HEK293 (cell line): Measurements from ENCODE around the gene SPINT4.

ENCODE experiments used
- HOXA7 ChIP-seq: sonication (generic); formaldehyde crosslinking; IDR thresholded peaks from 2 replicates; pipeline ENCODE4 v1.8.1; 2022; ENCODE audit warnings: missing genetic modification reagents, borderline replicate concordance
- ZNF239 ChIP-seq: fragments of 450-650 bp; formaldehyde crosslinking; IDR thresholded peaks from 2 replicates; pipeline ENCODE4 v1.5.1; 2016; ENCODE audit warnings: missing biosample characterization, missing genetic modification characterization
- ZNF76 ChIP-seq: fragments of 450-650 bp; formaldehyde crosslinking; IDR thresholded peaks from 2 replicates; pipeline ENCODE4; 2016; ENCODE audit warnings: low read depth, missing biosample characterization, missing genetic modification characterization, borderline replicate concordance

DNA sequence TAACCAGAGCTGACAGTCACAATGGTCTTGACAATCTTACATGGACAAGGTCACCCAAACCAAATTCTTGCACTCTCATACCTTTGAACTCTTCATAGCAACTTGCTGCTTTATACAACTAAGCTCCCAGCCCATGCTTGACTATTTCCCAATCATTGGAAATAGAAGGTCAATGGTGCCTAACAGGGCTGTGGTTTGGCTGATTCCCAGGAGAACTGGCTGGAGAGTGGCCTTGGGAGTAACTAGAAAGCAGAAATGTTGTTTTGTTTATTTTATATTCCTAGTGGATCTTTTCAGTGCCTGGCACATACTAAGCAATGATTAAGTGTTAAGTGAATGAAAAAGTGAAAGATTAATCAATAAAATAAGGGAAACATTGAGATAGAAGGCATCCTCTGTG is 3.0 kb downstream of the SPINT4 start:
- TF ChIP-seq ZNF76: no peak
- no peak for TF ChIP-seq HOXA7 (CRISPR knock-in tag)
- no peak for TF ChIP-seq ZNF239 (tag by site-specific recombination)
